Chondrocyte (in vitro differentiated cells): Measurements from ENCODE around the gene TCN2. TPM values are rescaled to one million over a fixed set of nuclear protein-coding genes. Genes with fewer than 3 reads are reported as not detected.
A peak's percentile ranks its signal among the peaks of the same experiment; 100 is the strongest.

Experiments used
- DNase-seq: peaks from one replicate; pipeline ENCODE4 v3.0.0; 2021; ENCODE audit warnings: mixed read lengths, low spot score
- H3K27ac Mint-ChIP-seq: one replicate; pipeline ENCODE4 v1.8.0; 2021; ENCODE audit warnings: mild to moderate bottlenecking, moderate library complexity, mixed read lengths; ENCODE audit not compliant: unreplicated experiment
- H3K27me3 Mint-ChIP-seq: 2 replicates; pipeline ENCODE4 v1.8.0; 2021; ENCODE audit warnings: low read depth, mixed read lengths
- H3K36me3 Mint-ChIP-seq: 2 replicates; pipeline ENCODE4 v1.8.0; 2021; ENCODE audit warnings: low read depth, mixed read lengths
- H3K4me1 Mint-ChIP-seq: 2 replicates; pipeline ENCODE4 v1.8.0; 2021; ENCODE audit warnings: low read depth, mild to moderate bottlenecking, mixed read lengths
- H3K4me3 Mint-ChIP-seq: one replicate; pipeline ENCODE4 v1.8.0; 2021; ENCODE audit warnings: mild to moderate bottlenecking, moderate library complexity, mixed read lengths; ENCODE audit not compliant: unreplicated experiment
- H3K9me3 Mint-ChIP-seq: 2 replicates; pipeline ENCODE4 v1.8.0; 2021; ENCODE audit warnings: low read depth, mixed read lengths
- CTCF ChIP-seq: fragments of 200-600 bp; sonication (generic); IDR thresholded peaks from 2 replicates; pipeline ENCODE4 v1.5.0; 2021; ENCODE audit warnings: antibody characterized with exemption, mild to moderate bottlenecking, moderate library complexity
- total RNA-seq: library from RNA; stranded (reverse); gene quantifications from 3 replicates; pipeline ENCODE4 v1.2.1, GENCODE V29; 2021

The TCN2 gene
- total RNA-seq, 1 donor from 2014 or later: 10.4 TPM

- H3K9me3 Mint-ChIP-seq: no peaks in the 10 kb centered on the region
- peak within 1 kb of the TSS; percentile 90 for H3K27ac Mint-ChIP-seq
- TF ChIP-seq CTCF: peak; percentile 49
- no peaks in the 10 kb centered on the region for H3K27me3 Mint-ChIP-seq
- H3K4me3 Mint-ChIP-seq: peak within 1 kb of the TSS; percentile 85
- H3K4me1 Mint-ChIP-seq: peaks cover 26% of the 10 kb centered on the region
- DNase-seq: peak; percentile 96
- no peaks in the 10 kb centered on the region for H3K36me3 Mint-ChIP-seq
Observed at GRCh38 chr22:30635273-30636225, 28.6 kb downstream of the TCN2 start, which contains the start of gene SLC35E4. Gene SLC35E4, plus strand, starts transcription at chr22:30635781. Its CDS starts 670 bp downstream, at chr22:30636451.

GRCh38 chr22:30636226-30637077, 29.5 kb downstream of the TCN2 start:
- Mint-ChIP-seq H3K27ac (peak overlapping the region; percentile 78), H3K27me3 (no peaks in the 10 kb centered on the region), H3K4me3 (peak overlapping the region; percentile 85), H3K9me3 (no peaks in the 10 kb centered on the region), H3K36me3 (no peaks in the 10 kb centered on the region), H3K4me1 (peaks cover 26% of the 10 kb centered on the region)
- TF ChIP-seq CTCF: no peak
- no peak for DNase-seq

DNA sequence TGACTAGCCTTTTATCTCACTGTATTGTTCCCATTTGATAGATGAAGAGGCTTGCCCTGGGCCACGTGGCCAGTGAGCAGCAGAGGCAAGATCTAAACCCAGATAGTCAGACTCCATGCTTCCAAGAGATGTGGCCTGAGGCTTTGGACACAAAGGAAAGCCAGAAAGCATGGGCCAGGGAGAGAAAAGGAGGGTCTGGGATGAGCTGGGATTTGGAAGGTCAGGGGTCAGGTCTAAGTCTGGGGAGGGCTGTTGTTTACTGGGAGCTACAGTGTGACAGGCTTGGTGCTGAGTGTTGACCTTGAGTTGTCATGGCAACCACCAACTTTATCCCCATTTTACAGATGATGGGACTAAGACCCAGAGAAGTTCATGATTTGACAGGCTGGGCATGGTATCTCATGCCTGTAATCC, 30.7 kb downstream of the TCN2 start:
- DNase-seq: no peak
- TF ChIP-seq CTCF: no peak
- Mint-ChIP-seq H3K27ac (no peak overlapping the region), H3K4me3 (peak overlapping the region; percentile 85), H3K36me3 (no peaks in the 10 kb centered on the region), H3K9me3 (no peaks in the 10 kb centered on the region), H3K4me1 (peaks cover 26% of the 10 kb centered on the region), H3K27me3 (no peaks in the 10 kb centered on the region)

DNA sequence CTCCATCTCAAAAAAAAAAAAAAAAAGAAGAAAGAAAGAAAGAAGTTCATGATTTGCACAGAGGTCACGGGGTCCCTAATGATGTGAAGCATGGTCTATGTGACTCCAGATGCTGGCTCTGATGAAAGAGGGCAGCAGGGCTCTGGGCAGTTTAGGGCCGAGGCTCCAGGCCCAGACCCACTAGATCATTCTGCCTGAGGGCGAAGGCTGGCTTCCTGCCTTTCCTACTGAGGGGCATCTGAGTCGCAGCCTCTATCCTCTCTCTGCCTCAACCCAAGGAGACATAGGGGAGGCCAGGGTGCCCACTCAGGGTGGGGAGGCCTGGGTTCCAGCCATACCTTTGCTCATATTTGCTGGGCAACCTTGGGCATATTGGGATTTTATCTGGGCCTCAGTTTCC, 33.4 kb downstream of the TCN2 start:
- no peak for TF ChIP-seq CTCF
- no peak overlapping the region for H3K27ac Mint-ChIP-seq
- no peak overlapping the region for H3K4me3 Mint-ChIP-seq
- H3K36me3 Mint-ChIP-seq: no peaks in the 10 kb centered on the region
- H3K9me3 Mint-ChIP-seq: no peaks in the 10 kb centered on the region
- H3K27me3 Mint-ChIP-seq: no peaks in the 10 kb centered on the region
- no peak for DNase-seq
- peaks cover 31% of the 10 kb centered on the region for H3K4me1 Mint-ChIP-seq

DNA sequence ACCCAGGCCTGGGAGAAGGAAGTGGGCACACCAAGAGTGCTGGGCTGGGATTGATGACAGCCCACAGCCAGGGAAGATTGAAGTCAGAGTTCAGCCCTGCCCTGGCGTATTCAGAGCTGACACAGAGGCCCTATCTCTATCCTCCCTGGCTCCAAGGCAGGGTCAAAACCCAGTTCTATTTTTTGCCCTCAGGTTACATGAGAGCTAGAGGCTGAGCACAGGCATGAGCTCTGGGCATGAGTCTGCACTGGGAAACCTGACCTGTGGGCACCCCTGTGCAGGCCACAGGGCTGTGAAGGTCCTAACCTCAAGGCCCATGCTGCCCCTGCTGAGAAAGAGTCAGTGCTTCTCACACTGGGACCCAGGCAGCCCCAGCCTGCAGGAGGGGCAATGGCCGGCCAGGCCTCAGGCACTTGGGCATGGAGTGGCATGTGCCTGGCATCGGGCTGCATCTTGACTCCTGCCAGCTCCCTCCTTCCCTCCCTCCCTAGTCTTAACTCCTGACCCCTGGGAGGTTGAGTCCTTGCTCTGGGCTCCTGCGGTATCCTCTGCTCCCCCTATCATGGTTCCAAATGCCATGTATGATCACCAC, 34.0 kb downstream of the TCN2 start:
- H3K9me3 Mint-ChIP-seq: no peaks in the 10 kb centered on the region
- DNase-seq: no peak
- no peak for TF ChIP-seq CTCF
- no peak overlapping the region for H3K4me3 Mint-ChIP-seq
- no peak overlapping the region for H3K27ac Mint-ChIP-seq
- H3K27me3 Mint-ChIP-seq: no peaks in the 10 kb centered on the region
- H3K36me3 Mint-ChIP-seq: no peaks in the 10 kb centered on the region
- H3K4me1 Mint-ChIP-seq: peaks cover 29% of the 10 kb centered on the region
